NCI-H345 (cell line): ENCODE measurements around the gene POLN.
A peak's percentile ranks its signal among the peaks of the same experiment; 100 is the strongest.
"Not testable (repeated sequence)": the region's sequence is repeated elsewhere in the genome, so short reads cannot be mapped to it uniquely, and the experiment has no call there.

Experiments
- DNase-seq: peaks from one replicate; lab custom pipeline; 2025; lab: John Stamatoyannopoulos, UW

POLN gene

DNA sequence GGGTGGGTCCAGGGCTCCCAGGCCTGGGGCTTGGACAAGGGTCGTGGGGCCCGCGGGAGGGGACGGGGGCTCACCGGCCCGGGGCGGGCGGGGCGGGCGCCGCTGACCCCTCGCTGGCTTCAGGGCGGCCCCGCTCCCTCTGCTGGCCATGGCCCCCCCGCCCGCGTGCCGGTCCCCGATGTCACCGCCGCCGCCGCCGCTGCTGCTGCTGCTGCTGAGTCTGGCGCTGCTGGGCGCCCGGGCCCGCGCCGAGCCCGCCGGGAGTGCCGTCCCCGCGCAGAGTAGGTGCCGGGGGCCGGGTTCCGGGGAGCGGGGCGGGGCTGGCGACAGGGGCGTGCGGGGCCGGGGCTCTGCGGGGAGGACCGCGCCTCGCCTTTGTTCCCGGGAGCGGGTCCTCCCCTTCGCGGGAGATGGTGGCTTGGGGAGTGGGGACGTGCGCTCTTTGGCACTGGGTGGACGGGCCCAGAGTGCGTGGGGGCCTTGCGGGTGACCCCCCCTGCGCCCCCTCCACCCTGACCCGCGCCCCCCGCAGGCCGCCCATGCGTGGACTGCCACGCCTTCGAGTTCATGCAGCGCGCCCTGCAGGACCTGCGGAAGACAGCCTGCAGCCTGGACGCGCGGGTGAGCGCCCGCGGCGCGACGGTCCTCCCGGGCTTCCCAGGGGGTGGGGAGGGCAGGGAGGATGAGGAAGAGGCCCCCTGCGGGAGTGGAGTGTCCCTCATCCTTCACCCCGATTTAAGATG, 199.5 kb downstream of the POLN start:
- peak; percentile 16 for DNase-seq

- peak; percentile 57 for DNase-seq
These were observed 200.4 kb downstream of the POLN start for GRCh38 chr4:2041239-2042130.

GRCh38 chr4:2040391-2041238, 201.3 kb downstream of the POLN start:
- no peak for DNase-seq

- DNase-seq, result no peak
These were observed 205.1 kb downstream of the POLN start for GRCh38 chr4:2036866-2037265.

- DNase-seq, result no peak
These were observed 205.6 kb downstream of the POLN start for GRCh38 chr4:2036327-2036726.

- DNase-seq, result not testable (repeated sequence)
These were observed 210.8 kb downstream of the POLN start for GRCh38 chr4:2031161-2031560.

GRCh38 chr4:2027120-2027519, 214.8 kb downstream of the POLN start:
- DNase-seq, result not testable (repeated sequence)

GRCh38 chr4:2025817-2026216, 216.1 kb downstream of the POLN start:
- DNase-seq, result no peak

DNA sequence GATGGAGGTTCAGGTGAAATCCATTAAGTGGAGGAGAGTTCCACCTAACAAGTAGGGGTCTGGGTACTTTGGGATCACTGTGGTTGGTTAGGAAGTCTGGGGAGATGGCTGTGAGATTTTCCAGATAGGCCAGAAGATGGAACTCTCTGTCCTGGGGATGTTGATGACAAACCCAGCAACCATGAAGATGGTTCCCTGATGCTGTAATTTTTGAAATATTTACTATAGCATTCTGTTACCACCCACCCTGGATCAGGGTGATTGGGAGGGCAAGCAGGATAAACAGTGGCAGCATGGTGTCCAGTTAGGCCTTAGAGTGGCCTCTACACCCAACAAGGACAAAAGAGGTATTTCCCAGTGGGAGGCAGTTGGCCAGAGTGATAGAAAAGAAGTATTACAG, 217.2 kb downstream of the POLN start:
- DNase-seq, result no peak
